Mononuclear cell (primary cell): Measurements from ENCODE around the gene SUGCT. TPM values are rescaled to one million over a fixed set of nuclear protein-coding genes. Genes with fewer than 3 reads are reported as not detected.
"Not testable (repeated sequence)": the region's sequence is repeated elsewhere in the genome, so short reads cannot be mapped to it uniquely, and the experiment has no call there.

Source experiments
- H3K27me3 ChIP-seq: 2 replicates; pipeline ENCODE4 v1.6.0; 2011; ENCODE audit warnings: low read length, control low read depth; ENCODE audit not compliant: insufficient read depth
- H3K4me1 ChIP-seq: 2 replicates; pipeline ENCODE4 v1.5.1; 2011; ENCODE audit warnings: mild to moderate bottlenecking, low read length, control low read depth; ENCODE audit not compliant: insufficient read depth
- H3K4me3 ChIP-seq: 2 replicates; pipeline ENCODE4 v1.5.1; 2011; ENCODE audit warnings: mild to moderate bottlenecking, low read length, moderate library complexity
- H3K9me3 ChIP-seq: 2 replicates; pipeline ENCODE4 v1.5.1; 2011; ENCODE audit warnings: low read depth, mild to moderate bottlenecking, control low read depth, low read length
- total RNA-seq: library from RNA; depleted of rRNA; stranded (reverse); fragments of >200 nt; gene quantifications from one replicate; pipeline ENCODE4 v1.2.3, GENCODE V29; 2012

Gene SUGCT
- total RNA-seq, 1 donor, result 1.9 TPM

DNA sequence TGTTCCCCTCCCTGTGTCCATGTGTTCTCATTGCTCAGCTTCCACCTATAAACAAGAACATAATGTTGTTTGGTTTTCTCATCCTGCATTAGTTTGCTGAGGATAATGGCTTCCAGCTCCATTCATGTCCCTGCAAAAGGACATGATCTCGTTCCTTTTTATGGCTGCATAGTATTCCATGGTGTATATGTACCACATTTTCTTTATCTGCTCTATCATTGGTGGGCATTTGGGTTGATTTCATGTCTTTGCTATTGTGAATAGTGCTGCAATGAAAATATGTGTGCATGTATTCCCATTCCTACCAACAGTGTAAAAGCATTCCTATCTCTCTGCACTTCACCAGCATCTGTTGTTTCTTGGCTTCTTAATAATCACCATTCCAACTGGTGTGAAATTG is 516.1 kb downstream of the SUGCT start:
- H3K27me3 ChIP-seq, H3K4me1 ChIP-seq, H3K9me3 ChIP-seq, H3K4me3 ChIP-seq: not testable (repeated sequence)

GRCh38 chr7:40654171-40654570 is 519.4 kb downstream of the SUGCT start:
- Histone ChIP-seq H3K4me3 (no peak overlapping the region), H3K9me3 (no peaks in the 10 kb centered on the region), H3K27me3 (no peaks in the 10 kb centered on the region), H3K4me1 (no peaks in the 10 kb centered on the region)

DNA sequence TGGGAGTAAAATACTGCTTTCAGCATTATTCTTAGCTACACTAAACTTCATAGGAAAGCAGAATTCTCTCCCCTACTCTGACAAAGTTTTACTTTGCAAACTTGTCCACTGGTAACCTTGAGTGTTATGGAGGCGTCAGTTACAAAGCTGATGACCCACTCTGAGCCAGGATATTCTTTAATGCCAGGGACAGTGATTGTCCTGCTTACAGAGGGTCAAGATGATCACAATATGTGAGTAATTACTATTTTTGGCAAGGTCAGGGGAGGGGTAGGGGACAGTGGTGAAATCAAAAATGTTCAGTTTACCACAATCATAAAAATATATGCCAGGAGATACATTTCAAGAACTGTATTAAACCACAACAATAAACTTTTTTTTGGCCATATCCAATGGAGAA is 520.6 kb downstream of the SUGCT start:
- Histone ChIP-seq H3K4me3 (no peak overlapping the region), H3K4me1 (no peaks in the 10 kb centered on the region), H3K27me3 (no peaks in the 10 kb centered on the region), H3K9me3 (no peaks in the 10 kb centered on the region)

GRCh38 chr7:40656349-40656748 is 521.5 kb downstream of the SUGCT start:
- no peaks in the 10 kb centered on the region for H3K4me1 ChIP-seq
- H3K4me3 ChIP-seq, result no peak overlapping the region
- no peaks in the 10 kb centered on the region for H3K27me3 ChIP-seq
- no peaks in the 10 kb centered on the region for H3K9me3 ChIP-seq

DNA sequence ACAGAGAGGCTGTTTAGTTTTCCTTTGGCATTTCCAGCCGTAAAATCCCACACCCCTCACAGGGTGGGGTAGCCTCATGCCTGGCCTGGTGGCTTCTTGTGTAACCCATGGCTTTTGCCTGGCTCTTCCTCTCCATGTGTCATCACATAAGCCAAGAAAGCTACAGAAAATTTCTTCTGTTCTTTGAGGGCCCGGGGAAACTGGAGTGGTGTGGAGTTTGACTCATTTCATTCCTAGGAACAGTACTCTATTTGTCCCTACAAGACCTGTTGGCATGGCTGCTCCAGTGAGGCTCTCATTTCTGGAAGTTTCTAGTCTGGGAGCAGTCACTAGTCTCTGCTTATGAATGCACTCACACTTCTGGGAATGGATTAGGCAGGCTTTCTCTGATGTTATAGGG is 523.9 kb downstream of the SUGCT start:
- no peaks in the 10 kb centered on the region for H3K4me1 ChIP-seq
- no peaks in the 10 kb centered on the region for H3K27me3 ChIP-seq
- H3K9me3 ChIP-seq, result no peaks in the 10 kb centered on the region
- H3K4me3 ChIP-seq, result no peak overlapping the region

- Histone ChIP-seq H3K9me3 (no peaks in the 10 kb centered on the region), H3K4me1 (no peaks in the 10 kb centered on the region), H3K4me3 (no peak overlapping the region), H3K27me3 (no peaks in the 10 kb centered on the region)
These were observed 524.4 kb downstream of the SUGCT start for GRCh38 chr7:40659231-40659630.

GRCh38 chr7:40673285-40673684 is 538.5 kb downstream of the SUGCT start:
- no peaks in the 10 kb centered on the region for H3K9me3 ChIP-seq
- H3K27me3 ChIP-seq, result no peaks in the 10 kb centered on the region
- H3K4me3 ChIP-seq, result no peak overlapping the region
- no peaks in the 10 kb centered on the region for H3K4me1 ChIP-seq

GRCh38 chr7:40674316-40674715 is 539.5 kb downstream of the SUGCT start:
- no peaks in the 10 kb centered on the region for H3K9me3 ChIP-seq
- no peak overlapping the region for H3K4me3 ChIP-seq
- no peaks in the 10 kb centered on the region for H3K4me1 ChIP-seq
- no peaks in the 10 kb centered on the region for H3K27me3 ChIP-seq

GRCh38 chr7:40675741-40676140 is 540.9 kb downstream of the SUGCT start:
- Histone ChIP-seq H3K4me1 (no peaks in the 10 kb centered on the region), H3K4me3 (no peak overlapping the region)

GRCh38 chr7:40676221-40676620 is 541.4 kb downstream of the SUGCT start:
- no peak overlapping the region for H3K4me3 ChIP-seq
- no peaks in the 10 kb centered on the region for H3K9me3 ChIP-seq
- H3K4me1 ChIP-seq, result no peaks in the 10 kb centered on the region
- no peaks in the 10 kb centered on the region for H3K27me3 ChIP-seq

More at GRCh38 chr7:40675741-40676140, 540.9 kb downstream of the SUGCT start:
- Histone ChIP-seq H3K27me3 (no peaks in the 10 kb centered on the region), H3K9me3 (no peaks in the 10 kb centered on the region)

DNA sequence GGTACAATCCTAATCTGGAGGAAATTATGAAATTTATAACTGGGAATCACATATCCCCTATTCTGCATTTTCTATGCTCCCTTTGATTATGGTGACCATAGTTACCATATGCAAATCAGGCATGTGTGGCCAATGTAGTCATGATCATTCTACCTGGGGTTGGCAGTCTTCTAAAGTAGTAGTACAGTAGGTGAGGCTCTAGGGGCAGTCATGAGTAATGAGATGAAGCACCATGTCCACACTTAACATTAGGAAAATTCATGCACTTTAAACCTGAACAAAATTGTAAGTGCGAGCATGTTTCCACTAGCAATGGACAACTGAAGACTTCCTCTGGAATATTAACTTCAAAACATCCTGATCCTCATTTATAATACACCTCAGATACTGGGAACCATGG is 545.9 kb downstream of the SUGCT start:
- H3K27me3 ChIP-seq, result no peaks in the 10 kb centered on the region
- no peak overlapping the region for H3K4me3 ChIP-seq
- no peaks in the 10 kb centered on the region for H3K9me3 ChIP-seq
- H3K4me1 ChIP-seq, result no peaks in the 10 kb centered on the region

DNA sequence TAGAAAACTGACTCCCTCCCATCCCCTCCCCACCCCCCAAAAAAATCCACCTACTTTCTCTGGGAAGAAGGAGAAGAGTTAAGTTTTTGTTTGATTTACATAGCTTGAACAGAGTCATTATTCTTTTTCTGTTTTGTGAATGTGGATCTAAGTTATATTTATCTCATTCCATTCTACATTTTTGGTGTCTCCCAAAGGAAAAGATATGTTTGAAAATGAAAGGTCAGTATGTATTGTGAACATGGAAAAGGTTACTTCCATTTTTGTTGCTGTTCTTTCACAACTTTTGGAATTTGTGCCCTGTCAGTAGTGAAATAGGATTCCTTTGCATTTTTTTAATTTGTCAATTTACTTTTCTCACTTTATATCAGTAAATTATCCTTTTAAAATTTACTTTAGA is 547.9 kb downstream of the SUGCT start:
- no peaks in the 10 kb centered on the region for H3K27me3 ChIP-seq
- H3K4me3 ChIP-seq, result no peak overlapping the region
- H3K9me3 ChIP-seq, result no peaks in the 10 kb centered on the region
- H3K4me1 ChIP-seq, result no peaks in the 10 kb centered on the region

DNA sequence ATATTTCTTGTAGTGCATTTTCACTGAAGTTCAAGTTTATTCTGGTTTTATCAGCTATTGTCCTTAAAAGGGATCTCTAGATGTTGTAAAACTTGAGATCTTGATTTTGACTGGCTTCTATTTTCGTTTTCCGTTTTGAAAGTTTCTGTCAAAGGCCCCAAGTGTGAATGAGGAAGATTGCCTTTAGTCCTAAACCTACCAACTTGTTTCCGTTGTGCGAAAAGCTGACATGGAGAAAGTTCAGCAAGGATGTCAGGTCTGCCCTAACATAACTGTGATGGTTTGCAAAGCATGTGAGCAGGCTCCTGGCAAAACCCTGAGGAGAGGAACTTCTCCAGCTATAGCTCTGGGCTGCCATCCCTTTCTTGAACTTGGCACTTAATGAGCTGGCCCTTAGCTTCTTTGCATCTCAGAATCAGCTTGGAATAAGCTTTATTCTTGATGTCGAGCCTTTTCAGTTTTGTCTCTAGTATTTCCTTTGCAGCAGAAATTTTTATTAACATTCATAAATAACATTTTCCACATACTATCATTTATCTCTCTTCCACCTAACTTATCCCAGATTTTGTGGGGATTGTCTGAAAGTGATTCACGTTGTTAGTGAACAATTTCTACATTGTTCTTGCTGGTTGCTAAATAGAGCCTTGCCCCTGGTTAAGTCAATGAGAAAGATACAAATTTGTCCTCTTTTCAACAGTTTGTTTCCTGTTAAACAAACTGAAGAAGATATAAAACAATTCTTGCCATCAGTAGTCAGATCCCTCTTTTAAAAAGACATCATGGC is 559.4 kb downstream of the SUGCT start:
- H3K27me3 ChIP-seq, result no peaks in the 10 kb centered on the region
- no peaks in the 10 kb centered on the region for H3K4me1 ChIP-seq
- no peak overlapping the region for H3K4me3 ChIP-seq
- no peaks in the 10 kb centered on the region for H3K9me3 ChIP-seq

DNA sequence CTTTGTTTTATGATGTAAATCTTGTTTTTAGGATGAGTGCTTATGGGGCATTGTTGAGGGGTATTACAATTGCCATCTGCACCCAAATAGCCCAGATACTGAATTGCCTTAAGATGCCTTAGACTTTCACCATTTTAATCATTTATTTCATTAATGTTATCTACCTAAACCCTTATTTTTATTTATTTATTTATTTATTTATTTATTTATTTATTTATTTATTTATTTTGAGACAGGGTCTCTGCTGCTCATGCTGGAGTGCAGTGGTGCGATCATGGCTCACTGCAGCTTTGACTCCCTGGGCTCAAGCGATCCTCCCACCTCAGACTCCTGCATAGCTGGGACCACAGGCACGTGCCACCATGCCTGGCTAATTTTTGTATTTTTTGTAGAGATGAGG is 560.2 kb downstream of the SUGCT start:
- Histone ChIP-seq H3K4me1 (no peaks in the 10 kb centered on the region), H3K27me3 (no peaks in the 10 kb centered on the region), H3K4me3 (no peak overlapping the region), H3K9me3 (no peaks in the 10 kb centered on the region)

DNA sequence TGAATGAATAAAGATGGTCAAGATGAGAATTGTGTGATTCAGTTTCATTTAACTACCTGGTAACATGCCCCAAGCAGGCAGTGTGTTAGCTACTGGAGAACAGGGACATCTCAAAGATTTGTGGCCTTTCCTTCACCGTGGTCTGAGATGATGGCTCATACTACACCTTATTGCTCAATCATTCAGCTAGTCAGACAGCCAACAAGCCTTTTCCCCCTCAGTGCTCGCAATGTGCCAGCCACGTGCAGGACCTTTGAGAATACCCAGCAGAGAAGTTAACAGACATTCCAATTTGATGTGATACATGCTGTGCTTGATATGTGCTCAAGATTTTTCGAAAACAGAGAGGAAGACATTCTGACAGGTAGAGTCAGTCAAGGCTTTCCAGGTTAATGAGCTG is 562.8 kb downstream of the SUGCT start:
- Histone ChIP-seq H3K9me3 (no peaks in the 10 kb centered on the region), H3K4me1 (no peaks in the 10 kb centered on the region), H3K4me3 (no peak overlapping the region), H3K27me3 (no peaks in the 10 kb centered on the region)

DNA sequence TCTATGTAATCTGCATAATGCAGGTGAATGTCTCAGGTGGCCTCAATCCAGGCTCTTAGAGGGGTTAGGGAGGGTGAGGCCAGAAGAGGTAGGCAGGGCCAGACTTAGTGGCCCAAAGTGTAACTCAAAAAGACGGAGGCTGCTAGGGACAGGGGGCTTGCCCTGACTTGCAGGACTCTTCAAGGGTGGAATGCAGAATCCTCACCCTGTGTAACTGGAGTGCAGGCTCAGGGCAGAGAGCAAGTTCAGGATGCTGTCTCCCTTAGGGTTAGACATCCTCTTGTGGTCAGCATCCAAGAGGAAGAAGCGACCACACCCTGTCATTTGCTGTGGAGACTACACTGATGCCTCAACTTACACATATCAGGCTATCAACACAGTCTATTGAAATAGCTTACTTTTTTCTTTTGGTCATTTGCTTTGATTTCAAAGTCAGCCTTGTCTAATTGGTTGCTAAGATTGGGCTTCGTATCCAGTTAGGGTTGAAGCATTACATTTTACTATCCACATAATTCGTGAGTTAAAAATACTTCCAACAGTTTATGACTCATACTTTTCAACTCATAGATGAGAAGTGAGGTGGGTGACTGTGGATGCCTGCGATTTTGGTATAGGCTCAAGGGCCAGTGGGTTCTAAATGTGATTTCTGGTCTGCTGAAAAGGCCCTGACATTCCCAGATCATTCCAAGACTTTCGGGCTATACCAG is 563.6 kb downstream of the SUGCT start:
- H3K9me3 ChIP-seq, result no peaks in the 10 kb centered on the region
- no peak overlapping the region for H3K4me3 ChIP-seq
- H3K4me1 ChIP-seq, result no peaks in the 10 kb centered on the region
- no peaks in the 10 kb centered on the region for H3K27me3 ChIP-seq
